Epithelial cell of esophagus (primary cell): ENCODE data around the gene LRCH2.

Experiments used
- DNase-seq: peaks from one replicate; pipeline ENCODE4 v3.0.0; 2010; ENCODE audit warnings: low read depth
- H3K4me3 ChIP-seq: 2 replicates; pipeline ENCODE4 v1.5.1; 2011; ENCODE audit warnings: mild to moderate bottlenecking, low read length, control low read depth
- CTCF ChIP-seq: IDR thresholded peaks from 2 replicates; pipeline ENCODE4 v1.5.1; 2011; ENCODE audit warnings: low read depth, mild to moderate bottlenecking, low read length, control low read depth, inconsistent platforms; ENCODE audit not compliant: insufficient read depth; ENCODE audit errors: missing control alignments

The LRCH2 gene

GRCh38 chrX:115233497-115234455 lies at the start of gene LRCH2:
Gene LRCH2, minus strand, starts transcription at chrX:115234096. Its CDS starts 55 bp downstream, at chrX:115234041.
- TF ChIP-seq CTCF = no peak
- DNase-seq = no peak

GRCh38 chrX:115269051-115269683 lies 35.3 kb upstream of the LRCH2 start:
- no peak for TF ChIP-seq CTCF
- DNase-seq = no peak

More at GRCh38 chrX:115233497-115234455, at the start of gene LRCH2:
- H3K4me3 ChIP-seq = no peak within 1 kb of the TSS

GRCh38 chrX:115268421-115268820 lies 34.5 kb upstream of the LRCH2 start:
- H3K4me3 ChIP-seq = no peak overlapping the region
- no peak for TF ChIP-seq CTCF
- DNase-seq = peak; percentile 7

More at GRCh38 chrX:115269051-115269683, 35.3 kb upstream of the LRCH2 start:
- H3K4me3 ChIP-seq = no peak overlapping the region

- no peak for TF ChIP-seq CTCF
- no peak for DNase-seq
These were observed 32.4 kb upstream of the LRCH2 start for GRCh38 chrX:115266300-115266699.

GRCh38 chrX:115264009-115264408 lies 30.1 kb upstream of the LRCH2 start:
- H3K4me3 ChIP-seq = no peak overlapping the region
- no peak for TF ChIP-seq CTCF
- no peak for DNase-seq

More at GRCh38 chrX:115266300-115266699, 32.4 kb upstream of the LRCH2 start:
- no peak overlapping the region for H3K4me3 ChIP-seq

- no peak for DNase-seq
- H3K4me3 ChIP-seq = no peak overlapping the region
- TF ChIP-seq CTCF = no peak
These were observed 27.3 kb upstream of the LRCH2 start for GRCh38 chrX:115261148-115261547.
